Ascending aorta (tissue), 2 donors: ENCODE measurements around the gene PODNL1. TPM values are rescaled to one million over a fixed set of nuclear protein-coding genes. Genes with fewer than 3 reads are reported as not detected.
A peak's percentile ranks its signal among the peaks of the same experiment; 100 is the strongest.

ENCODE experiments used
- DNase-seq, 2 donors: peaks; one replicate each; pipeline ENCODE4 v3.0.0-alpha.2; 2019; ENCODE audit warnings: low spot score in 2 of 2
- H3K27ac ChIP-seq, 2 donors: fragments of 200-600 bp; sonication (generic); one replicate each; pipeline ENCODE4 v1.5.1; 2016 to 2017; ENCODE audit warnings: mild to moderate bottlenecking in 1 of 2
- H3K27me3 ChIP-seq: fragments of 200-600 bp; sonication (generic); one replicate; pipeline ENCODE4 v1.5.1; 2017
- H3K36me3 ChIP-seq, 2 donors: fragments of 200-600 bp; sonication (generic); one replicate each; pipeline ENCODE4 v1.5.1; 2016
- H3K4me1 ChIP-seq, 2 donors: fragments of 200-600 bp; sonication (generic); one replicate each; pipeline ENCODE4 v1.5.1; 2016 to 2017; ENCODE audit warnings: mild to moderate bottlenecking in 1 of 2
- H3K4me3 ChIP-seq, 2 donors: fragments of 200-600 bp; sonication (generic); one replicate each; pipeline ENCODE4 v1.5.1; 2016 to 2017; ENCODE audit warnings: mild to moderate bottlenecking in 1 of 2
- H3K9me3 ChIP-seq, 2 donors: fragments of 200-600 bp; sonication (generic); one replicate each; pipeline ENCODE4 v1.5.1; 2016
- intact Hi-C: fragments of 100-400 bp; cut with DNase I; formaldehyde crosslinking; loops from one replicate; pipeline ENCODE4 v1.15.1; 2023
- total RNA-seq: library from RNA; depleted of rRNA; stranded (reverse); fragments of >200 nt; gene quantifications from one replicate; pipeline ENCODE4 v1.1.0, GENCODE V29; 2016
- TF ChIP-seq, protein P1 (sequence below), 3 experiments: fragments of 200-600 bp in 2 of 3; fragments of 450-650 bp in 1 of 3; sonication (generic) in 2 of 3; IDR thresholded peaks; one replicate each; pipeline ENCODE4 v1.5.1; 2016 to 2019; ENCODE audit warnings: antibody characterized with exemption in 3 of 3, mild to moderate bottlenecking in 1 of 3, moderate library complexity in 1 of 3

PODNL1 gene
- total RNA-seq, 1 donor from 2014 or later: 12.9 TPM

DNA sequence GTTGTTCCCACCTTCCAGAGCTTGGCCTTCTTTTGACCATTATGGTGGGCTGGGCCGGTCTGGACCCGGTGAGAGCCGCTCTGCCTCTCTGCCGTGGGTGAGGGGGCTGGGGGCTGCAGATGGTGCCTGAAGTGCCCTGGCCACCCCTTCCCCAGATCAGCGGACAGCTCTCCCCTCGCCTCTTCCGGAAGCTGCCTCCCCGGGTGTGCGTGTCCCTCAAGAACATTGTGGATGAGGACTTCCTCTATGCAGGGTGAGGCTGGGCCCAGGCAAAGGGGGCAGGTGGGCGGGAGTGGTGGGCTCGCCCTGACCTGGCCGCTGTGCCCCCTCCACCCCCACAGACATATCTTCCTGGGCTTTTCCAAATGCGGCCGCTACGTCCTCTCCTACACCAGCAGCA is 16.0 kb upstream of the PODNL1 start:
- intact Hi-C loops: loop anchor here (5.0 kb wide), 2 partner anchors 118 to 163 kb away; partner anchors contain the start of genes MISP3 and PRKACA
- H3K27ac ChIP-seq: no peak overlapping the region
- H3K4me3 ChIP-seq: no peak overlapping the region
- H3K27me3 ChIP-seq: no peaks in the 10 kb centered on the region
- DNase-seq: no peak
- H3K4me1 ChIP-seq: peaks cover 6 to 12% of the 10 kb centered on the region in 2 donors
- TF ChIP-seq, protein P1, sequence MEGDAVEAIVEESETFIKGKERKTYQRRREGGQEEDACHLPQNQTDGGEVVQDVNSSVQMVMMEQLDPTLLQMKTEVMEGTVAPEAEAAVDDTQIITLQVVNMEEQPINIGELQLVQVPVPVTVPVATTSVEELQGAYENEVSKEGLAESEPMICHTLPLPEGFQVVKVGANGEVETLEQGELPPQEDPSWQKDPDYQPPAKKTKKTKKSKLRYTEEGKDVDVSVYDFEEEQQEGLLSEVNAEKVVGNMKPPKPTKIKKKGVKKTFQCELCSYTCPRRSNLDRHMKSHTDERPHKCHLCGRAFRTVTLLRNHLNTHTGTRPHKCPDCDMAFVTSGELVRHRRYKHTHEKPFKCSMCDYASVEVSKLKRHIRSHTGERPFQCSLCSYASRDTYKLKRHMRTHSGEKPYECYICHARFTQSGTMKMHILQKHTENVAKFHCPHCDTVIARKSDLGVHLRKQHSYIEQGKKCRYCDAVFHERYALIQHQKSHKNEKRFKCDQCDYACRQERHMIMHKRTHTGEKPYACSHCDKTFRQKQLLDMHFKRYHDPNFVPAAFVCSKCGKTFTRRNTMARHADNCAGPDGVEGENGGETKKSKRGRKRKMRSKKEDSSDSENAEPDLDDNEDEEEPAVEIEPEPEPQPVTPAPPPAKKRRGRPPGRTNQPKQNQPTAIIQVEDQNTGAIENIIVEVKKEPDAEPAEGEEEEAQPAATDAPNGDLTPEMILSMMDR (IDR thresholded peaks at IDR 0.05): no peak
- peaks cover 34 to 40% of the 10 kb centered on the region in 2 donors for H3K36me3 ChIP-seq
- no peaks in the 10 kb centered on the region for H3K9me3 ChIP-seq

DNA sequence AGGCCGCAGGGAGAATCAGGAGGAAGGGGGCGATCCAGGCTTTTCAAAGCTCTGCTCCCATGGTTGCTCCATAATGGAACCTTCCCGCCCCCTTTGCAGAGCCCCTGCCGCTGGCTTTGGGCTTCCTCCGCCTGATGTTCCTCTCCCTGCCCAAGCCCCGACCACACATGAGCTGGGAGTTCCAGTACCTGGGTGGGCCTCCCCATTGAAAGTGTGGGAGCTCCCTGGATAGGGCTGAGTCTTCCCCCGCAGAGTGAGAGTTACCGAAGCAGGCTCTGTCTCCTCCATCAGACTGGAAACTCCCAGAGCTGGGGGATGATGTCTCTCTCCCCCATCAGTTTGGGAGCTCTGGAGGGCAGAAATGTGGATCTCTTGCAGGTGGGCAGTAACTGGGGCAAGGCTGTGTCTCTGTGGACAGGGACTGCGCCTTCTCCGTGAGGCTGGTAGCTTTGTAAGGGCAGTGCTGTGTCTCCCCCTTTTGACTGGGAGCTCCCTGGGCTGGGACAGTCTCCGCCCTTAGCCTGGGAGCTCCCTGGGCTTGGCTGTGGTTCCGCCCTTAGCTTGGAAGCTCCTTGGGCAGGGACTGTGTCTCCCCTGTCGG is 14.8 kb upstream of the PODNL1 start:
- no peaks in the 10 kb centered on the region for H3K27me3 ChIP-seq
- peak overlapping the region; percentile 76 to 77 for H3K27ac ChIP-seq
- TF ChIP-seq, protein P1 (IDR thresholded peaks at IDR 0.05): no peak
- no peak for DNase-seq
- intact Hi-C loops: loop anchor here (1.0 to 5.0 kb wide), 4 partner anchors 53 to 164 kb away; partner anchors contain the start of genes MISP3, PRKACA and RFX1
- H3K36me3 ChIP-seq: peaks cover 26 to 28% of the 10 kb centered on the region in 2 donors
- no peaks in the 10 kb centered on the region for H3K9me3 ChIP-seq
- H3K4me3 ChIP-seq: peak overlapping the region; percentile 79 to 81
- H3K4me1 ChIP-seq: peaks cover 6 to 12% of the 10 kb centered on the region in 2 donors

DNA sequence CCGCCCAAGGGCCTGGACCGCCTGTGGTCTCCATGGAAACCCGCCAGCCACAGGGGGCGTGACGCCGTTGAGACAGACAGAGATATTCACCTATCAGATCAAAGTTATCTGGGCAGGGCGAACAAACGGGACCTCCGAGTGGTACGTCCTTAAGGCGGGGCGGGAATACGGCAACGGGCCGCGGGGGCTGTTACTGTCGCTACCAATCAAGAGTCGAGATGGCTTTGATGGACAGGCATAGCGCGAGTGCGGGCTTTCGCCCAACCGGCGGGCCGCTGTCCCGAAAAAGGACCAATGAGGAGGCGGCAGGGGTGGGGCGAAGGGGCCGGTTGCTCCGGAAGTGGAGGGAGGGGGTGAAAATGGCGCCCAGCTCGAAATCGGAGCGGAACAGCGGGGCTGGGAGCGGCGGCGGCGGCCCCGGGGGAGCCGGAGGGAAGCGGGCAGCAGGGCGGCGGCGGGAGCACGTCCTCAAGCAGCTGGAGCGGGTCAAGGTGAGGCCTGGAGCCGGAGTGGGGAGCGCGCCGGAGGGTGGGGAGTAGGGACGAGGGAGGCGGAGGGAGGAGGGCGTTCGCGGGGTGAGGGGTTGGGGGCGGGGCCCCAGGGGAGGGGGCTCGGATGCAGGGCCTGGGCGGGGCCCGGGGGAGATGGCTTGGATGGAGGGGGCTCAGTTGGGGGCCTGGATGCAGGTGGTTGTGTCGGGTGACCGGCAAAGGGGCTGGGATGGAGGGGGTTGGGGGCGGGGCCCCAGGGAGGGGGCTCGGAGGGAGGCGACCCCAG is 14.1 kb upstream of the PODNL1 start, which contains the start of gene DCAF15:
Gene DCAF15, plus strand, starts transcription at position 356 of the 777 bp plus-strand sequence. Its CDS starts 4 bp downstream, at position 360.
- TF ChIP-seq, protein P1 (IDR thresholded peaks at IDR 0.05): no peak

DNA sequence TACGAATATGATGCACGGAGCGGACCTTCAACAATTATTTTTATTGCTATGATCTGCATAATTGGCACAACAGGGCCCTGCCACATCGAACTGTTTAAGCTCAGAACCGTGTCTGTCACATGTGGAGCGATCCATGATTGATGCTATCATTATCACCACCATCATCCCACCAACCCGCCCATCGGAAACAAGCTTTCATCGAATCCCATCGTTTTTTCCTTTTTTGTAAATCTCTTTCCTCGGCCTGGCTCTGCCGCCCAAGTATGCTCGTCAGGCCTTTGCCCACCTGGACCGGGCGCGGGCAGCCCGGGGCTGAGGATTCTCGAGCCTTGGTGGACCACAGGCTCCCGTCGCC is 13.6 kb upstream of the PODNL1 start:
- TF ChIP-seq, protein P1 (IDR thresholded peaks at IDR 0.05): no peak
- Histone ChIP-seq H3K4me1 (peaks cover 6 to 12% of the 10 kb centered on the region in 2 donors), H3K27me3 (no peaks in the 10 kb centered on the region), H3K9me3 (no peaks in the 10 kb centered on the region), H3K36me3 (peaks cover 17 to 18% of the 10 kb centered on the region in 2 donors), H3K27ac (no peak overlapping the region), H3K4me3 (peak overlapping the region; percentile 79 to 81)
- intact Hi-C loops: loop anchor here (1.0 to 5.0 kb wide), 4 partner anchors 55 to 166 kb away; partner anchors contain the start of genes MISP3, PRKACA and RFX1
- no peak for DNase-seq

More for the DNA sequence above, 14.1 kb upstream of the PODNL1 start, which contains the start of gene DCAF15:
- H3K27ac ChIP-seq: peak within 1 kb of the TSS; percentile 76 to 77
- DNase-seq: peak; percentile 99 to 100
- peaks cover 6 to 12% of the 10 kb centered on the region in 2 donors for H3K4me1 ChIP-seq
- no peaks in the 10 kb centered on the region for H3K9me3 ChIP-seq
- H3K4me3 ChIP-seq: peak within 1 kb of the TSS; percentile 79 to 81
- H3K36me3 ChIP-seq: peaks cover 21 to 23% of the 10 kb centered on the region in 2 donors
- intact Hi-C loops: loop anchor here (1.0 to 5.0 kb wide), 4 partner anchors 54 to 165 kb away; partner anchors contain the start of genes MISP3, PRKACA and RFX1
- no peaks in the 10 kb centered on the region for H3K27me3 ChIP-seq

DNA sequence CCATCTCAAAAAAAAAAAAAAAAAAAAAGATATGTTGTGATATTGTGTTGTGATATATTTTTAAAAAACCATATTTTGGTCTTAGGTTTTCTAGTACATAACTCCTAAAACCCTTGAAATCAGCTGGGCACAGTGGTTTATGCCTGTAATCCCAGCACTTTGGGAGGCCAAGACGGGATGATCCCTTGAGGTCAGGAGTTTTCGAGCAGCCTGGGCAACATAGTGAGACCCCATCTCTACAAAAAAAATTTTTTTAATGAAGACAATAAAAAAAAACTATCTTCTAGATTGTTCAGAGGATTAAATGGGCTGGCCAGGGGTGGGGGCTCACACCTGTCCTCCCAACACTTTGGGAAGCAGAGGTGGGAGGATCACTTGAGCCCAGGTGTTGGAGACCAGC is 12.8 kb upstream of the PODNL1 start:
- DNase-seq: no peak
- Histone ChIP-seq H3K9me3 (no peaks in the 10 kb centered on the region), H3K27me3 (no peaks in the 10 kb centered on the region), H3K27ac (no peak overlapping the region), H3K36me3 (peaks cover 10% of the 10 kb centered on the region in 2 donors), H3K4me1 (peaks cover 6 to 12% of the 10 kb centered on the region in 2 donors), H3K4me3 (no peak overlapping the region)
- intact Hi-C loops: loop anchor here (5.0 kb wide), 2 partner anchors 121 to 166 kb away; partner anchors contain the start of genes MISP3 and PRKACA
- TF ChIP-seq, protein P1 (IDR thresholded peaks at IDR 0.05): no peak
